H9 (cell line): Measurements from ENCODE around the gene RBM22. TPM values are rescaled to one million over a fixed set of nuclear protein-coding genes. Genes with fewer than 3 reads are reported as not detected.

ENCODE experiments used
- DNase-seq: peaks from one replicate; pipeline ENCODE4 v3.0.0-alpha.2; 2017
- H2AFZ ChIP-seq: one replicate; pipeline ENCODE4 v1.6.1; 2013; ENCODE audit warnings: mild to moderate bottlenecking, low read length, control low read depth, moderate library complexity
- H2AK5ac ChIP-seq: 2 replicates; pipeline ENCODE4 v1.6.1; 2013; ENCODE audit warnings: low read length, control low read depth, mixed read lengths; ENCODE audit not compliant: insufficient read length
- H2BK120ac ChIP-seq: one replicate; pipeline ENCODE4 v1.6.1; 2013; ENCODE audit warnings: low read depth, mild to moderate bottlenecking, low read length, control low read depth, inconsistent platforms; ENCODE audit not compliant: poor library complexity, severe bottlenecking
- H2BK12ac ChIP-seq: 2 replicates; pipeline ENCODE4 v1.6.1; 2013; ENCODE audit warnings: low read length, control low read depth, mixed read lengths, low read depth; ENCODE audit not compliant: insufficient read length
- H2BK15ac ChIP-seq: 2 replicates; pipeline ENCODE4 v1.6.1; 2013; ENCODE audit warnings: low read depth, low read length, control low read depth
- H2BK20ac ChIP-seq: one replicate; pipeline ENCODE4 v1.6.1; 2013; ENCODE audit warnings: low read depth, mild to moderate bottlenecking, low read length, control low read depth, inconsistent platforms; ENCODE audit not compliant: poor library complexity, severe bottlenecking
- H2BK5ac ChIP-seq: 2 replicates; pipeline ENCODE4 v1.6.1; 2013; ENCODE audit warnings: low read length, control low read depth, mixed read lengths; ENCODE audit not compliant: insufficient read length
- H3K14ac ChIP-seq: 2 replicates; pipeline ENCODE4 v1.6.1; 2013; ENCODE audit warnings: low read length, control low read depth; ENCODE audit not compliant: insufficient read depth
- H3K18ac ChIP-seq: 2 replicates; pipeline ENCODE4 v1.6.1; 2013; ENCODE audit warnings: low read depth, mild to moderate bottlenecking, mixed read lengths, low read length, control low read depth; ENCODE audit not compliant: insufficient read length
- H3K23ac ChIP-seq: 2 replicates; pipeline ENCODE4 v1.6.1; 2013; ENCODE audit warnings: low read length, control low read depth, mixed read lengths, low read depth; ENCODE audit not compliant: insufficient read length
- H3K23me2 ChIP-seq: 2 replicates; pipeline ENCODE4 v1.6.1; 2013; ENCODE audit warnings: low read depth, mild to moderate bottlenecking, mixed read lengths, low read length, control low read depth; ENCODE audit not compliant: insufficient read length, poor library complexity, severe bottlenecking
- H3K27ac ChIP-seq: 2 replicates; pipeline ENCODE4 v1.5.1; 2013; ENCODE audit warnings: low read length, control low read depth, mixed read lengths, low read depth; ENCODE audit not compliant: insufficient read length
- H3K27me3 ChIP-seq: 2 replicates; pipeline ENCODE4 v1.6.1; 2013; ENCODE audit warnings: low read length, control low read depth, inconsistent platforms; ENCODE audit not compliant: insufficient read depth
- H3K4ac ChIP-seq: 2 replicates; pipeline ENCODE4 v1.6.1; 2013; ENCODE audit warnings: low read depth, mild to moderate bottlenecking, control low read depth, inconsistent platforms, low read length, moderate library complexity
- H3K4me1 ChIP-seq: 2 replicates; pipeline ENCODE4 v1.6.1; 2013; ENCODE audit warnings: low read length, control low read depth, inconsistent platforms; ENCODE audit not compliant: insufficient read depth
- H3K4me2 ChIP-seq: 2 replicates; pipeline ENCODE4 v1.6.1; 2013; ENCODE audit warnings: low read length, control low read depth, mixed read lengths; ENCODE audit not compliant: insufficient read length, insufficient read depth
- H3K56ac ChIP-seq: 2 replicates; pipeline ENCODE4 v1.6.1; 2013; ENCODE audit warnings: low read depth, mild to moderate bottlenecking, mixed read lengths, low read length, control low read depth; ENCODE audit not compliant: insufficient read length
- H3K79me1 ChIP-seq: 2 replicates; pipeline ENCODE4 v1.6.1; 2013; ENCODE audit warnings: low read depth, mild to moderate bottlenecking, moderate library complexity, low read length, control low read depth, inconsistent platforms; ENCODE audit not compliant: insufficient read depth, poor library complexity, severe bottlenecking
- H3K79me2 ChIP-seq: 2 replicates; pipeline ENCODE4 v1.6.1; 2013; ENCODE audit warnings: low read length, control low read depth, inconsistent platforms; ENCODE audit not compliant: insufficient read depth
- H3K9ac ChIP-seq: 2 replicates; pipeline ENCODE4 v1.6.1; 2013; ENCODE audit warnings: low read length, control low read depth, mixed read lengths; ENCODE audit not compliant: insufficient read length; ENCODE audit errors: extremely low read depth
- H3K9me3 ChIP-seq: one replicate; pipeline ENCODE4 v1.6.1; 2013; ENCODE audit warnings: low read depth, low read length, inconsistent platforms; ENCODE audit not compliant: control insufficient read depth
- H3T11ph ChIP-seq: one replicate; pipeline ENCODE4 v1.6.1; 2013; ENCODE audit warnings: mild to moderate bottlenecking, low read length, control low read depth, inconsistent platforms
- H4K20me1 ChIP-seq: one replicate; pipeline ENCODE4 v1.6.1; 2013; ENCODE audit not compliant: control insufficient read depth, insufficient read length, insufficient read depth
- H4K5ac ChIP-seq: 2 replicates; pipeline ENCODE4 v1.6.1; 2013; ENCODE audit warnings: low read depth, mild to moderate bottlenecking, mixed read lengths, low read length, control low read depth; ENCODE audit not compliant: insufficient read length
- H4K8ac ChIP-seq: replicated peaks from 2 replicates; pipeline ENCODE4 v1.6.1; 2013; ENCODE audit warnings: low read length, control low read depth, mixed read lengths, low read depth; ENCODE audit not compliant: insufficient read length
- H4K91ac ChIP-seq: 2 replicates; pipeline ENCODE4 v1.6.1; 2013; ENCODE audit warnings: low read depth, mild to moderate bottlenecking, moderate library complexity, mixed read lengths, low read length, control low read depth; ENCODE audit not compliant: insufficient read length
- H3K27ac Mint-ChIP-seq, 3 experiments: 2 replicates in 2 of 3; 3 replicates in 1 of 3; pipeline ENCODE4 v1.8.0; 2020 to 2021; ENCODE audit warnings: mixed read lengths in 3 of 3, mild to moderate bottlenecking in 1 of 3, moderate library complexity in 1 of 3
- H3K27me3 Mint-ChIP-seq: 2 replicates; pipeline ENCODE4 v1.8.0; 2021; ENCODE audit warnings: low read depth, mild to moderate bottlenecking, moderate library complexity, mixed read lengths
- H3K36me3 Mint-ChIP-seq, 3 experiments: 2 replicates in 2 of 3; 3 replicates in 1 of 3; pipeline ENCODE4 v1.8.0; 2020 to 2021; ENCODE audit warnings: low read depth in 3 of 3, mixed read lengths in 3 of 3; ENCODE audit not compliant: insufficient read depth in 1 of 3
- H3K4me1 Mint-ChIP-seq, 2 experiments: 2 replicates each; pipeline ENCODE4 v1.8.0; 2020; ENCODE audit warnings: mixed read lengths in 2 of 2
- H3K4me3 Mint-ChIP-seq, 2 experiments: 2 replicates in 1 of 2; 3 replicates in 1 of 2; pipeline ENCODE4 v1.8.0; 2020 to 2021; ENCODE audit warnings: mild to moderate bottlenecking in 2 of 2, mixed read lengths in 2 of 2, moderate library complexity in 1 of 2
- H3K9me3 Mint-ChIP-seq, 2 experiments: 2 replicates in 1 of 2; 3 replicates in 1 of 2; pipeline ENCODE4 v1.8.0; 2020; ENCODE audit warnings: mild to moderate bottlenecking in 2 of 2, mixed read lengths in 2 of 2, moderate library complexity in 1 of 2
- CTCF ChIP-seq: fragments of 200-600 bp; sonication (generic); conservative IDR thresholded peaks from 3 replicates; pipeline ENCODE4 v1.8.0; 2021; ENCODE audit warnings: antibody characterized with exemption, mild to moderate bottlenecking
- WGBS: extraction: QIAGEN DNeasy Blood & Tissue Kit; methylation state at CpG from one replicate; pipeline ENCODE4 v1.1.7; 2013; ENCODE audit warnings: missing lambda C conversion rate, low lambda C conversion rate, mixed read lengths; ENCODE audit not compliant: insufficient read length; ENCODE audit errors: extremely low coverage; 5-methylcytosine and 5-hydroxymethylcytosine counted together
- total RNA-seq: library from RNA; stranded (reverse); gene quantifications from 2 replicates; pipeline ENCODE4 v1.2.1, GENCODE V29; 2021

The RBM22 gene
- total RNA-seq, 1 experiment from 2014 or later: 47.0 TPM

- Mint-ChIP-seq H3K36me3 (no peaks in the 10 kb centered on the region; a peak in 1 of 7 replicates), H3K9me3 (no peaks in the 10 kb centered on the region), H3K4me3 (no peak overlapping the region), H3K4me1 (peaks cover 21 to 45% of the 10 kb centered on the region in 2 experiments), H3K27me3 (peaks cover 17% of the 10 kb centered on the region), H3K27ac (no peak overlapping the region)
- TF ChIP-seq CTCF: no peak
- Histone ChIP-seq H4K20me1 (no peaks in the 10 kb centered on the region), H2BK12ac (no peak overlapping the region), H3K27ac (no peak overlapping the region), H3K4me2 (no peak overlapping the region), H3K14ac (no peak overlapping the region), H2BK15ac (no peak overlapping the region), H2AK5ac (no peak overlapping the region), H3K23ac (no peak overlapping the region), H2AFZ (no peak overlapping the region), H3T11ph (no peak overlapping the region), H3K4ac (no peak overlapping the region), H3K4me1 (no peaks in the 10 kb centered on the region), H4K91ac (no peak overlapping the region), H3K79me1 (no peaks in the 10 kb centered on the region), H2BK120ac (no peak overlapping the region), H3K9ac (no peak overlapping the region), H3K9me3 (no peaks in the 10 kb centered on the region), H3K79me2 (no peaks in the 10 kb centered on the region), H2BK5ac (no peak overlapping the region), H4K8ac (no peak overlapping the region), H2BK20ac (no peak overlapping the region), H3K23me2 (peaks cover 4% of the 10 kb centered on the region), H3K27me3 (no peaks in the 10 kb centered on the region; the same call in 1 of the 2 replicates), H3K56ac (no peak overlapping the region), H4K5ac (no peak overlapping the region), H3K18ac (no peak overlapping the region)
- WGBS: no CpG with 5 or more reads among the region's 2 CpGs
- DNase-seq: no peak
These were observed 46.9 kb downstream of the RBM22 start for GRCh38 chr5:150653762-150654556.
